Ovary (tissue), 9 donors: ENCODE measurements around the gene SHD. TPM values are rescaled to one million over a fixed set of nuclear protein-coding genes. Genes with fewer than 3 reads are reported as not detected.
"Not testable (repeated sequence)": the region's sequence is repeated elsewhere in the genome, so short reads cannot be mapped to it uniquely, and the experiment has no call there.

ENCODE experiments used
- DNase-seq, 5 donors: peaks; one replicate each; pipeline ENCODE4 v3.0.0-alpha.2; 2019 to 2020
- H3K27ac ChIP-seq, 2 donors: fragments of 200-600 bp; one replicate each; pipeline versions ENCODE4 v1.5.1 to v1.8.0; 2019 to 2022
- H3K27me3 ChIP-seq: fragments of 200-600 bp; one replicate; pipeline ENCODE4 v1.8.0; 2022
- H3K36me3 ChIP-seq: fragments of 200-600 bp; sonication (generic); one replicate; pipeline ENCODE4 v1.5.1; 2019
- H3K4me1 ChIP-seq: one replicate; pipeline ENCODE4 v1.8.1; 2013; ENCODE audit warnings: mild to moderate bottlenecking, moderate library complexity; ENCODE audit not compliant: insufficient read depth
- H3K4me3 ChIP-seq: fragments of 200-600 bp; sonication (generic); one replicate; pipeline ENCODE4 v1.5.1; 2017
- H3K9me3 ChIP-seq, 2 donors: fragments of 200-600 bp in 1 of 2; sonication (generic) in 1 of 2; one replicate each; pipeline versions ENCODE4 v1.5.1 to v1.8.1; 2013 to 2019; ENCODE audit warnings: mild to moderate bottlenecking in 1 of 2, moderate library complexity in 1 of 2
- EP300 ChIP-seq: sonication (generic); formaldehyde crosslinking; IDR thresholded peaks from one replicate; pipeline ENCODE4 v1.6.1; 2017; ENCODE audit warnings: antibody characterized with exemption
- POLR2A ChIP-seq: fragments of 450-650 bp; IDR thresholded peaks from one replicate; pipeline ENCODE4 v1.6.1; 2017; ENCODE audit warnings: antibody characterized with exemption, mild to moderate bottlenecking, moderate library complexity
- WGBS, 3 donors: extraction: QIAGEN DNeasy Blood & Tissue Kit in 1 of 3; methylation state at CpG; one replicate each; pipeline versions ENCODE4 v1.1.5 to v1.1.7; 2013 to 2017; 5-methylcytosine and 5-hydroxymethylcytosine counted together
- intact Hi-C, 4 donors: fragments of 100-400 bp; cut with DNase I; formaldehyde crosslinking; loops; one replicate each; pipeline versions ENCODE4 v1.11.0 to v1.15.1; 2022 to 2023
- polyA plus RNA-seq, 2 donors: library from polyadenylated mRNA; stranded (reverse); fragments of 200-250 nt in 1 of 2; fragments of 350-450 nt in 1 of 2; fragmentation: Illumina TruSeq in 1 of 2; extraction: RNeasy Lipid Tissue Mini Kit (QIAGEN cat#74804) in 1 of 2; gene quantifications; one replicate each; pipeline ENCODE4 v1.2.3, GENCODE V29; 2013 to 2014
- total RNA-seq, 7 donors: library from RNA; depleted of rRNA in 2 of 7; stranded (reverse); fragments of >200 nt in 2 of 7; fragmentation: NEBNext Ultra II Directional in 3 of 7; extraction: Animal tissue kit (Norgen Biotek cat#: 25700) in 3 of 7; gene quantifications; one replicate each; pipeline versions ENCODE4 v1.1.0 to v1.2.4, GENCODE V29; 2016 to 2023
- TF ChIP-seq, protein P1 (sequence below), 3 donors: fragments of 450-650 bp in 2 of 3; fragments of 200-600 bp in 1 of 3; IDR thresholded peaks; one replicate each; pipeline versions ENCODE4 v1.5.1 to v1.8.0; 2016 to 2022; ENCODE audit warnings: antibody characterized with exemption in 3 of 3, mild to moderate bottlenecking in 1 of 3
- donor health status: DM: no; HTN: no; CAD: no; lungs with moderate emphysema.
- donor health status: DM: no; HTN: no; CAD: no.
- donor health status: Bipolar disorder and iron deficiency.
- donor health status: DM: yes; HTN: yes; CAD: no.
- donor health status: DM: no; HTN: no; CAD: no.
- donor health status: DM: yes; HTN: yes; CAD: no.

SHD gene
- total and polyA plus RNA-seq, 9 donors = 0.24 to 0.86 (median 0.48) TPM; not detected in 6

DNA sequence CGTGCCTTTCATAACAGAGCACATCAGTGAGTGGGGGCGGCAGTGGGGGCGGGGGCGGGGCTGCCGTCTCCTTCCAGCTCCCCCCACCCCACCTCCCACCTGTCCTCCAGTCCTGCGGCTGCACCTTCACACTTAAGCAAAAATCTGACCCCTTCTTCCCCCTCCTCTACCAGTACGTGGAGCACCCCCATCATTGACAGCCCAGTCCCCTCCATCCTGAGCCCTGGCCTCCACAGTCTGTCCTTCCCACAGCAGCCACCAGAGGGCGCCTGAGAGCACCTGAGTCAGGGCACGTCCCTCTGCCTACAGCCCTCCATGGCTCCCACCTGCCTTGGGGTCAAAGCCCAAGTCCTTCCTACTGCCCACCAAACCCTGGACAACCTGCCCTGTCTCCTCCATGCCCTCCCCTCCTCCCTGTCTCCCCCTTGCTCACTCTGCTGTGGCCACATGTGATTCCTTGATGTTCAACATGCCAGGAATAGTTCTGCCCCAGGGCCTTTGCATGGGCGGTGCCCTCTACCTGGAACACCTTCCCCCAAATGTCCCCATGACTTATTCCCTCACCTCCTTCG is 45.7 kb upstream of the SHD start:
- Histone ChIP-seq H3K36me3 (no peaks in the 10 kb centered on the region), H3K27me3 (no peaks in the 10 kb centered on the region), H3K4me1 (no peaks in the 10 kb centered on the region), H3K27ac (no peak overlapping the region), H3K4me3 (no peak overlapping the region), H3K9me3 (no peaks in the 10 kb centered on the region)
- WGBS, 3 donors = 21 to 26% (median 23%) methylated on average over 11 of the region's 11 CpGs
- intact Hi-C loops = no loop called here
- TF ChIP-seq POLR2A (no peak), EP300 (no peak)
- TF ChIP-seq, protein P1, sequence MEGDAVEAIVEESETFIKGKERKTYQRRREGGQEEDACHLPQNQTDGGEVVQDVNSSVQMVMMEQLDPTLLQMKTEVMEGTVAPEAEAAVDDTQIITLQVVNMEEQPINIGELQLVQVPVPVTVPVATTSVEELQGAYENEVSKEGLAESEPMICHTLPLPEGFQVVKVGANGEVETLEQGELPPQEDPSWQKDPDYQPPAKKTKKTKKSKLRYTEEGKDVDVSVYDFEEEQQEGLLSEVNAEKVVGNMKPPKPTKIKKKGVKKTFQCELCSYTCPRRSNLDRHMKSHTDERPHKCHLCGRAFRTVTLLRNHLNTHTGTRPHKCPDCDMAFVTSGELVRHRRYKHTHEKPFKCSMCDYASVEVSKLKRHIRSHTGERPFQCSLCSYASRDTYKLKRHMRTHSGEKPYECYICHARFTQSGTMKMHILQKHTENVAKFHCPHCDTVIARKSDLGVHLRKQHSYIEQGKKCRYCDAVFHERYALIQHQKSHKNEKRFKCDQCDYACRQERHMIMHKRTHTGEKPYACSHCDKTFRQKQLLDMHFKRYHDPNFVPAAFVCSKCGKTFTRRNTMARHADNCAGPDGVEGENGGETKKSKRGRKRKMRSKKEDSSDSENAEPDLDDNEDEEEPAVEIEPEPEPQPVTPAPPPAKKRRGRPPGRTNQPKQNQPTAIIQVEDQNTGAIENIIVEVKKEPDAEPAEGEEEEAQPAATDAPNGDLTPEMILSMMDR (IDR thresholded peaks at IDR 0.05) = peak in 1 of 3 donors; percentile 20
- DNase-seq = peak in 2 of 5 donors; percentile 48 to 66

DNA sequence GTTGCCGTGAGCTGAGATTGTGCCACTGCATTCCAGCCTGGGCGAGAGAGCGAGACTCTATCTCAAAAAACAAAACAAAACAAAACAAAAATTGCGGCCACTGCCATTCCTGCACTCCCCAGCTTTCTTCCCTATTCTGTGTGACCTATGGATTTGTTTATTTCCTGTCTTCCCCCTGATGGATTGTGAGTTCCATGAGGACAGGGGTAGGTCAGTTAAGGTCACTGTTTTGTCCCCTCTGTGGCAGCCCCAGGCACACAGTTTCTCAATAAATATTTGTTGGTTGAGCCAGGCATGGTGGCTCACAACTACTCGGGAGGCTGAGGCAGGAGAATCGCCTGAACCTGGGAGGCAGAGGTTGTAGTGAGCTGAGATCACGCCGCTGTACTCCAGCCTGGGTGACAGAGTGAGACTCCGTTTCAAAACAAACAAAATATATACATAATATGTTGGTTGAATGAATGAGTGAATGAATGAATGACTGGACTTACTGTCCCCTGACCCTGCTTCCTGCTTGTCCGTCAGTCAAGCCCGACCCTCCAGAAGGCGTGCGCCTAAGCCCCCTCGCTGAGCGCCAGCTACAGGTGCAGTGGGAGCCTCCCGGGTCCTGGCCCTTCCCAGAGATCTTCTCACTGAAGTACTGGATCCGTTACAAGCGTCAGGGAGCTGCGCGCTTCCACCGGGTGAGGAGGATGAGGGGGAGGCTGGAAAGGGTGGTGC is 44.8 kb upstream of the SHD start:
- 27 to 35% (median 33%) methylated on average over 21 of the region's 21 CpGs for WGBS, 3 donors
- Histone ChIP-seq H3K36me3 (no peaks in the 10 kb centered on the region), H3K9me3 (no peaks in the 10 kb centered on the region), H3K4me3 (no peak overlapping the region), H3K4me1 (no peaks in the 10 kb centered on the region), H3K27ac (no peak overlapping the region), H3K27me3 (no peaks in the 10 kb centered on the region)
- intact Hi-C loops = no loop called here
- DNase-seq = no peak
- TF ChIP-seq, protein P1 (IDR thresholded peaks at IDR 0.05) = no peak
- TF ChIP-seq EP300 (no peak), POLR2A (no peak)

DNA sequence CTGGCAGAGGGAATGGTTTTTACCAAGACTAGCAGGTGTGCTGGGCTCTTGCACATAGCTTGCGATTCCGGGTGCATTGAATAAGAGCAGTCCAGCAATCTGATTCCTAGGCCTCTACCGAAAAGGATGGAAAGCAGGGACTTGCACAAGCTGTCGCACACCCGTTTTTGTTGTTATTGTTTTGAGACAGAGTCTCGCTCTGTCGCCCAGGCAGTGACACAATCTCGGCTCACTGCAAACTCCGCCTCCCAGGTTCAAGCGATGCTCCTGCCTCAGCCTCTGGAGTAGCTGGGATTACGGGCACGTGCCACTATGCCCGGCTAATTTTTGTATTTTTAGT is 44.2 kb upstream of the SHD start:
- H3K27me3 ChIP-seq = no peaks in the 10 kb centered on the region
- no peak overlapping the region for H3K27ac ChIP-seq
- H3K9me3 ChIP-seq = no peaks in the 10 kb centered on the region
- TF ChIP-seq POLR2A = no peak
- no peak for TF ChIP-seq EP300
- TF ChIP-seq, protein P1 (IDR thresholded peaks at IDR 0.05) = no peak
- H3K36me3 ChIP-seq = no peaks in the 10 kb centered on the region
- H3K4me3 ChIP-seq = no peak overlapping the region
- no peak for DNase-seq
- 36 to 56% (median 55%) methylated on average over 13 of the region's 13 CpGs for WGBS, 3 donors
- intact Hi-C loops = no loop called here
- no peaks in the 10 kb centered on the region for H3K4me1 ChIP-seq

DNA sequence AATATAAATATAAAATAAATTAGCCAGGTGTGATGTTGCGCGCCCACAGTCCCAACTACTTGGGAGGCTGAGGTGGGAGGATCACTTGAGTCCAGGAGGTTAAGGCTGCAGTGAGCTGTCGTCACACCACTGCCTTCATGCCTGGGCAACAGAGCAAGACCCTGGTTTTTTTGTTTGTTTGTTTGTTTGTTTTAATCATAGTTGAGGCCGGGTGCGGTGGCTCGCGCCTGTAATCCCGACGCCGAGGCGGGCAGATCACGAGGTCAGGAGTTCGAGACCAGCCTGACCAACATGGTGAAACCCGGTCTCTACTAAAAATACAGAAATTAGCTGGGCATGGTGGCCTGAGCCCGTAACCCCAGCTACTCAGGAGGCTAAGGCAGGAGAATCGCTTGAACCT is 41.6 kb upstream of the SHD start:
- H3K4me3 ChIP-seq, H3K4me1 ChIP-seq, H3K9me3 ChIP-seq, H3K27ac ChIP-seq, intact Hi-C loops, H3K36me3 ChIP-seq, DNase-seq, H3K27me3 ChIP-seq: not testable (repeated sequence)
- WGBS, 3 donors = 83 to 87% (median 83%) methylated on average over 16 of the region's 16 CpGs

DNA sequence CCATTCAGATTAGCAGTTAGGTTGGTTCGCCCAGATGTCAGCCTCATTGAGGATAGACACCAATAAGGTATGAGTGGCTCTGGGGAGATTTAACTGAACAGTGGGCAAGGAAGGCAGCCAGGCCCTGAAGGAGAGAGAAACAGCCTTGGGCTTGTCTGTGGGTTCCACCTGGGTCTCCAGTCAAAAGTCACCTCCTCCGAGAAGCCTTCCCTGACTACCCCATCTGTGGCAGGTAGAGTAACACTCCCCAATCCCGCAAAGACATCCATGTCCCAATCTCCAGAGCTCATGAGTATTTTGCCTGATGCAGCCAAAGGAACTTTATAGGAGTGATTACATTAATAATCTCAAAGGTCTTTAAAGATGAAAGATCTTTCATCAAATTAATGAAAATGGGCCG is 40.2 kb upstream of the SHD start:
- H3K4me1 ChIP-seq = no peaks in the 10 kb centered on the region
- intact Hi-C loops = no loop called here
- TF ChIP-seq, protein P1 (IDR thresholded peaks at IDR 0.05) = no peak
- TF ChIP-seq POLR2A (no peak), EP300 (no peak)
- WGBS, 3 donors = 79 to 93% (median 80%) methylated on average over 4 of the region's 4 CpGs
- H3K4me3 ChIP-seq = no peak overlapping the region
- no peaks in the 10 kb centered on the region for H3K27me3 ChIP-seq
- no peak for DNase-seq
- H3K9me3 ChIP-seq = no peaks in the 10 kb centered on the region
- no peaks in the 10 kb centered on the region for H3K36me3 ChIP-seq
- H3K27ac ChIP-seq = no peak overlapping the region
